Smooth muscle cell (in vitro differentiated cells): ENCODE measurements around the gene MSH6. TPM values are rescaled to one million over a fixed set of nuclear protein-coding genes. Genes with fewer than 3 reads are reported as not detected.

ENCODE experiments used
- DNase-seq: peaks from one replicate; lab custom pipeline; 2025; ENCODE audit not compliant: unreplicated experiment; lab: John Stamatoyannopoulos, UW
- H2AFZ ChIP-seq: fragments of 200-600 bp; sonication (generic); 2 replicates; pipeline ENCODE4 v1.6.0; 2016; ENCODE audit warnings: antibody characterized with exemption, low read depth, mild to moderate bottlenecking
- H3F3A ChIP-seq: fragments of 200-600 bp; sonication (generic); 2 replicates; pipeline ENCODE4 v1.6.0; 2017; ENCODE audit warnings: antibody characterized with exemption, low read depth
- H3K27ac ChIP-seq: fragments of 200-600 bp; sonication (generic); 2 replicates; pipeline ENCODE4 v1.5.1; 2016; ENCODE audit warnings: low read depth, mild to moderate bottlenecking
- H3K27me3 ChIP-seq: fragments of 200-600 bp; sonication (generic); 2 replicates; pipeline ENCODE4 v1.6.1; 2016; ENCODE audit warnings: low read depth, mild to moderate bottlenecking
- H3K36me3 ChIP-seq: fragments of 200-600 bp; sonication (generic); 2 replicates; pipeline ENCODE4 v1.5.1; 2016; ENCODE audit warnings: low read depth
- H3K4me1 ChIP-seq: fragments of 200-600 bp; sonication (generic); 2 replicates; pipeline ENCODE4 v1.5.1; 2016; ENCODE audit warnings: low read depth
- H3K4me2 ChIP-seq: fragments of 200-600 bp; sonication (generic); 2 replicates; pipeline ENCODE4 v1.6.0; 2016; ENCODE audit warnings: mild to moderate bottlenecking
- H3K4me3 ChIP-seq: fragments of 200-600 bp; sonication (generic); 2 replicates; pipeline ENCODE4 v1.5.1; 2016; ENCODE audit warnings: mild to moderate bottlenecking
- H3K79me2 ChIP-seq: fragments of 200-600 bp; sonication (generic); 2 replicates; pipeline ENCODE4 v1.6.0; 2016; ENCODE audit warnings: low read depth, mild to moderate bottlenecking
- H3K9ac ChIP-seq: fragments of 200-600 bp; sonication (generic); 2 replicates; pipeline ENCODE4 v1.6.0; 2016; ENCODE audit warnings: low read depth
- H3K9me3 ChIP-seq: fragments of 200-600 bp; sonication (generic); replicated peaks from 2 replicates; pipeline ENCODE4 v1.5.1; 2016; ENCODE audit warnings: low read depth
- H4K20me1 ChIP-seq: fragments of 200-600 bp; sonication (generic); 2 replicates; pipeline ENCODE4 v1.6.0; 2016; ENCODE audit warnings: low read depth
- WGBS: methylation state at CpG from one replicate; pipeline ENCODE4 v1.1.7; 2016; ENCODE audit warnings: low lambda C conversion rate; 5-methylcytosine and 5-hydroxymethylcytosine counted together
- polyA plus RNA-seq: library from polyadenylated mRNA; unstranded; fragments of >200 nt; fragmentation: Nextera tagmentation; extraction: Ambion mirVana; gene quantifications from 2 replicates; pipeline ENCODE4 v1.2.1, GENCODE V29; 2016
- total RNA-seq: library from RNA; depleted of rRNA; stranded (reverse); fragments of >200 nt; gene quantifications from 2 replicates; pipeline ENCODE4 v1.2.3, GENCODE V29; 2014
- TF ChIP-seq, protein P1 (sequence below): fragments of 200-600 bp; sonication (generic); IDR thresholded peaks from 2 replicates; pipeline ENCODE4 v1.5.1; 2017; ENCODE audit warnings: borderline replicate concordance, mild to moderate bottlenecking, antibody characterized with exemption; ENCODE audit not compliant: insufficient read depth, poor library complexity, severe bottlenecking

Gene MSH6
- total and polyA plus RNA-seq, 2 experiments from 2014 or later: 48.7 to 65.2 TPM

GRCh38 chr2:47778698-47779425 lies 4.1 kb upstream of the MSH6 start:
- H3K4me3 ChIP-seq: no peak overlapping the region
- peaks cover 1% of the 10 kb centered on the region for H4K20me1 ChIP-seq
- no peak overlapping the region for H3K4me2 ChIP-seq
- H3K4me1 ChIP-seq: peaks cover 6% of the 10 kb centered on the region
- no peak overlapping the region for H3K9ac ChIP-seq
- H2AFZ ChIP-seq: no peak overlapping the region
- H3K36me3 ChIP-seq: no peaks in the 10 kb centered on the region
- no peak for DNase-seq
- 92% methylated on average over 8 of the region's 8 CpGs for WGBS
- no peaks in the 10 kb centered on the region for H3K79me2 ChIP-seq
- H3K9me3 ChIP-seq: no peaks in the 10 kb centered on the region
- H3K27me3 ChIP-seq: no peaks in the 10 kb centered on the region
- TF ChIP-seq, protein P1, sequence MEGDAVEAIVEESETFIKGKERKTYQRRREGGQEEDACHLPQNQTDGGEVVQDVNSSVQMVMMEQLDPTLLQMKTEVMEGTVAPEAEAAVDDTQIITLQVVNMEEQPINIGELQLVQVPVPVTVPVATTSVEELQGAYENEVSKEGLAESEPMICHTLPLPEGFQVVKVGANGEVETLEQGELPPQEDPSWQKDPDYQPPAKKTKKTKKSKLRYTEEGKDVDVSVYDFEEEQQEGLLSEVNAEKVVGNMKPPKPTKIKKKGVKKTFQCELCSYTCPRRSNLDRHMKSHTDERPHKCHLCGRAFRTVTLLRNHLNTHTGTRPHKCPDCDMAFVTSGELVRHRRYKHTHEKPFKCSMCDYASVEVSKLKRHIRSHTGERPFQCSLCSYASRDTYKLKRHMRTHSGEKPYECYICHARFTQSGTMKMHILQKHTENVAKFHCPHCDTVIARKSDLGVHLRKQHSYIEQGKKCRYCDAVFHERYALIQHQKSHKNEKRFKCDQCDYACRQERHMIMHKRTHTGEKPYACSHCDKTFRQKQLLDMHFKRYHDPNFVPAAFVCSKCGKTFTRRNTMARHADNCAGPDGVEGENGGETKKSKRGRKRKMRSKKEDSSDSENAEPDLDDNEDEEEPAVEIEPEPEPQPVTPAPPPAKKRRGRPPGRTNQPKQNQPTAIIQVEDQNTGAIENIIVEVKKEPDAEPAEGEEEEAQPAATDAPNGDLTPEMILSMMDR: no peak
- H3K27ac ChIP-seq: no peak overlapping the region
- peaks cover 10% of the 10 kb centered on the region for H3F3A ChIP-seq

DNA sequence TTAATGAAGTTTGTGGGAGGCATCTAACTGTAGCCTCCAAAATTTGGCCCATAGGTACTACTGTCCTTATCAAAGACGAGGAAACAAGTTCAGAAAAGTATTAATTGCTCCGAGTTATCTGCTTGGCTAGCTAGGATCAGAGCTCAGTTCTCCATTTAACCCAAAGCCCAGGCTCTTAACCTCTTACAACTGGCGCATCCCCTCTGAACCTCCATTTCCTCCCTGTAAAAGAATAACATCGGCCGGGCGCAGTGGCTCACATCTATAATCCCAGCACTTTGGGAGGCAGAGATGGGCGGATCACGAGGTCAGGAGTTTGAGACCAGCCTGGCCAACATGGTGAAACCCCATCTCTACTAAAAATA lies 3.5 kb upstream of the MSH6 start:
- TF ChIP-seq, protein P1: no peak
- peaks cover 10% of the 10 kb centered on the region for H3F3A ChIP-seq
- H2AFZ ChIP-seq: no peak overlapping the region
- H3K9ac ChIP-seq: no peak overlapping the region
- H3K4me3 ChIP-seq: no peak overlapping the region
- peaks cover 3% of the 10 kb centered on the region for H3K79me2 ChIP-seq
- H3K27ac ChIP-seq: no peak overlapping the region
- H3K4me1 ChIP-seq: peaks cover 6% of the 10 kb centered on the region
- no peaks in the 10 kb centered on the region for H3K9me3 ChIP-seq
- H3K27me3 ChIP-seq: no peaks in the 10 kb centered on the region
- no peak for DNase-seq
- WGBS: 99% methylated on average over 8 of the region's 8 CpGs
- H3K36me3 ChIP-seq: no peaks in the 10 kb centered on the region
- peaks cover 7% of the 10 kb centered on the region for H4K20me1 ChIP-seq
- H3K4me2 ChIP-seq: no peak overlapping the region

DNA sequence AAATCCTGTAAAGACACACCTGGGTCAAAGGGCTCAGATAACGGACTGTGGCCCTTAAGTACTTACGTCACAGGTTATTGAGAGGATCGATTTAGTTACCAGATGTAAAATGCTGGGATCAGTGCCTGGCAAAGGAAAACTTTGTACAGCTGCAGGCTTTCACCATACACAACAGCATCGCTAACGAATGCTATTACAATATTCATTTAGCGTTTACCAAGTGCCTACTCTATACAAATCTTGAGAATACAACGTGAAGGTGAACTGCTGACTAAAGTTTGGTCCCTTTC lies 619 bp upstream of the MSH6 start:
- peaks cover 14% of the 10 kb centered on the region for H3K4me1 ChIP-seq
- no peaks in the 10 kb centered on the region for H3K9me3 ChIP-seq
- DNase-seq: no peak
- peak overlapping the region; percentile 92 for H2AFZ ChIP-seq
- peak overlapping the region; percentile 96 for H3K4me2 ChIP-seq
- H3K27ac ChIP-seq: peak overlapping the region; percentile 85
- H3K9ac ChIP-seq: peak overlapping the region; percentile 89
- H3K79me2 ChIP-seq: peaks cover 32% of the 10 kb centered on the region
- H4K20me1 ChIP-seq: peaks cover 36% of the 10 kb centered on the region
- whole genome bisulfite sequencing: 8% methylated on average over 7 of the region's 7 CpGs
- no peaks in the 10 kb centered on the region for H3K27me3 ChIP-seq
- TF ChIP-seq, protein P1: no peak
- no peaks in the 10 kb centered on the region for H3K36me3 ChIP-seq
- peak overlapping the region; percentile 69 for H3K4me3 ChIP-seq
- peaks cover 20% of the 10 kb centered on the region for H3F3A ChIP-seq
